Breast epithelium (tissue), 4 donors: ENCODE measurements around the gene IST1. TPM values are rescaled to one million over a fixed set of nuclear protein-coding genes. Genes with fewer than 3 reads are reported as not detected.
"Not testable (repeated sequence)": the region's sequence is repeated elsewhere in the genome, so short reads cannot be mapped to it uniquely, and the experiment has no call there.

Experiments used
- DNase-seq, 2 donors: peaks; one replicate each; pipeline ENCODE4 v3.0.0-alpha.2; 2019; ENCODE audit warnings: low spot score in 2 of 2
- H3K27ac ChIP-seq, 2 donors: fragments of 200-600 bp; sonication (generic) in 1 of 2; one replicate each; pipeline ENCODE4 v1.5.1; 2016 to 2019; ENCODE audit warnings: mild to moderate bottlenecking in 1 of 2
- H3K27me3 ChIP-seq, 2 donors: fragments of 200-600 bp; sonication (generic) in 1 of 2; one replicate each; pipeline versions ENCODE4 v1.5.1 to v1.6.0; 2017 to 2019; ENCODE audit warnings: control low read depth in 1 of 2, mild to moderate bottlenecking in 1 of 2
- H3K36me3 ChIP-seq: fragments of 200-600 bp; one replicate; pipeline ENCODE4 v1.5.1; 2019
- H3K4me1 ChIP-seq, 2 donors: fragments of 200-600 bp; sonication (generic); one replicate each; pipeline ENCODE4 v1.5.1; 2016 to 2019; ENCODE audit warnings: control low read depth in 1 of 2
- H3K4me3 ChIP-seq, 3 donors: fragments of 200-600 bp; sonication (generic); 1 replicate in 2 of 3; 2 replicates in 1 of 3; pipeline ENCODE4 v1.5.1; 2016 to 2019; ENCODE audit warnings: mild to moderate bottlenecking in 3 of 3, moderate library complexity in 2 of 3
- H3K9me3 ChIP-seq, 2 donors: fragments of 200-600 bp; sonication (generic) in 1 of 2; one replicate each; pipeline ENCODE4 v1.5.1; 2016 to 2019; ENCODE audit warnings: control low read depth in 1 of 2
- POLR2A ChIP-seq: fragments of 450-650 bp; IDR thresholded peaks from one replicate; pipeline ENCODE4 v1.6.1; 2016; ENCODE audit warnings: antibody characterized with exemption, mild to moderate bottlenecking, moderate library complexity
- POLR2AphosphoS5 ChIP-seq, 3 donors: sonication (generic); formaldehyde crosslinking; IDR thresholded peaks; one replicate each; pipeline ENCODE4 v1.6.1; 2017; ENCODE audit warnings: antibody characterized with exemption in 3 of 3
- intact Hi-C: fragments of 100-400 bp; cut with DNase I; formaldehyde crosslinking; loops from one replicate; pipeline ENCODE4 v1.15.1; 2023; ENCODE audit warnings: low total_unique reads
- total RNA-seq, 3 donors: library from RNA; depleted of rRNA; stranded (reverse); fragments of >200 nt; gene quantifications; one replicate each; pipeline ENCODE4 v1.1.0, GENCODE V29; 2016
- TF ChIP-seq, protein P1 (sequence below), 3 donors: fragments of 450-650 bp; IDR thresholded peaks; one replicate each; pipeline ENCODE4 v1.5.1; 2016 to 2017; ENCODE audit warnings: antibody characterized with exemption in 3 of 3, mild to moderate bottlenecking in 3 of 3, moderate library complexity in 3 of 3

The IST1 gene
- total RNA-seq, 3 donors from 2014 or later = 217 to 303 (median 253) TPM

- H3K36me3 ChIP-seq = no peaks in the 10 kb centered on the region
- no peak overlapping the region for H3K4me3 ChIP-seq
- no peaks in the 10 kb centered on the region for H3K27me3 ChIP-seq
- no peaks in the 10 kb centered on the region for H3K9me3 ChIP-seq
- TF ChIP-seq POLR2A (no peak), POLR2AphosphoS5 (IDR thresholded peaks at IDR 0.05) (no peak)
- TF ChIP-seq, protein P1, sequence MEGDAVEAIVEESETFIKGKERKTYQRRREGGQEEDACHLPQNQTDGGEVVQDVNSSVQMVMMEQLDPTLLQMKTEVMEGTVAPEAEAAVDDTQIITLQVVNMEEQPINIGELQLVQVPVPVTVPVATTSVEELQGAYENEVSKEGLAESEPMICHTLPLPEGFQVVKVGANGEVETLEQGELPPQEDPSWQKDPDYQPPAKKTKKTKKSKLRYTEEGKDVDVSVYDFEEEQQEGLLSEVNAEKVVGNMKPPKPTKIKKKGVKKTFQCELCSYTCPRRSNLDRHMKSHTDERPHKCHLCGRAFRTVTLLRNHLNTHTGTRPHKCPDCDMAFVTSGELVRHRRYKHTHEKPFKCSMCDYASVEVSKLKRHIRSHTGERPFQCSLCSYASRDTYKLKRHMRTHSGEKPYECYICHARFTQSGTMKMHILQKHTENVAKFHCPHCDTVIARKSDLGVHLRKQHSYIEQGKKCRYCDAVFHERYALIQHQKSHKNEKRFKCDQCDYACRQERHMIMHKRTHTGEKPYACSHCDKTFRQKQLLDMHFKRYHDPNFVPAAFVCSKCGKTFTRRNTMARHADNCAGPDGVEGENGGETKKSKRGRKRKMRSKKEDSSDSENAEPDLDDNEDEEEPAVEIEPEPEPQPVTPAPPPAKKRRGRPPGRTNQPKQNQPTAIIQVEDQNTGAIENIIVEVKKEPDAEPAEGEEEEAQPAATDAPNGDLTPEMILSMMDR (IDR thresholded peaks at IDR 0.05) = no peak
- peaks cover 0 to 5% of the 10 kb centered on the region in 2 donors for H3K4me1 ChIP-seq
- intact Hi-C loops = no loop called here
- no peak overlapping the region for H3K27ac ChIP-seq
- DNase-seq = no peak
These were observed 39.2 kb upstream of the IST1 start for GRCh38 chr16:71855937-71856662.

- TF ChIP-seq, protein P1 (IDR thresholded peaks at IDR 0.05) = no peak
- TF ChIP-seq POLR2AphosphoS5 (IDR thresholded peaks at IDR 0.05) (no peak), POLR2A (no peak)
- Histone ChIP-seq H3K27me3 (no peaks in the 10 kb centered on the region), H3K4me1 (peaks cover 0 to 5% of the 10 kb centered on the region in 2 donors), H3K4me3 (no peak overlapping the region), H3K9me3 (no peaks in the 10 kb centered on the region), H3K27ac (no peak overlapping the region), H3K36me3 (no peaks in the 10 kb centered on the region)
- intact Hi-C loops = no loop called here
- DNase-seq = no peak
These were observed 35.4 kb upstream of the IST1 start for GRCh38 chr16:71859762-71860521.

DNA sequence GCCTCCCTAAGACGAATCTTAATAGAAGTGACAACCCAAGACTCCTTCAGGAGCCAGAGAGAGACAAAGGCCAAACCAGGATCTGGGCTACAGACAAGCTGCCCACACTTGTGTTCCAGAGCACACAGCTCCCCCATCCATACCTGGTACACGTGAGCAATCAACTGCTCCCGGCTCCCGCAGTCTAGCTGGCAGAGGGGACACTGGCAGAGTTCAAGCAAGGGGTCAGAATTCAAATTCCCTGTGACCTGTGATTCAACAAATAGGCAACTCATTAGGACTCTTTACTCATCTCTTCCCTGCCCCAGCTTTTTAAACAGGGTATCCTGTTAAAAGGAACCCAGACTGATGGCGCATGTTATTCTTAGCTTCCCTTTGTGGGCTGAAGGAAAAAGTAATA is 31.3 kb upstream of the IST1 start:
- Histone ChIP-seq H3K9me3 (no peaks in the 10 kb centered on the region), H3K36me3 (no peaks in the 10 kb centered on the region), H3K4me3 (no peak overlapping the region), H3K27me3 (no peaks in the 10 kb centered on the region), H3K4me1 (peaks cover 0 to 2% of the 10 kb centered on the region in 2 donors), H3K27ac (no peak overlapping the region)
- TF ChIP-seq POLR2AphosphoS5 (IDR thresholded peaks at IDR 0.05) (no peak), POLR2A (no peak)
- TF ChIP-seq, protein P1 (IDR thresholded peaks at IDR 0.05) = no peak
- intact Hi-C loops = no loop called here
- no peak for DNase-seq

- TF ChIP-seq, protein P1 (IDR thresholded peaks at IDR 0.05) = no peak
- TF ChIP-seq POLR2A (no peak), POLR2AphosphoS5 (IDR thresholded peaks at IDR 0.05) (no peak)
- no peak overlapping the region for H3K27ac ChIP-seq
- H3K27me3 ChIP-seq = no peaks in the 10 kb centered on the region
- H3K4me3 ChIP-seq = no peak overlapping the region
- no peaks in the 10 kb centered on the region for H3K9me3 ChIP-seq
- no peak for DNase-seq
- H3K4me1 ChIP-seq = no peaks in the 10 kb centered on the region
- no peaks in the 10 kb centered on the region for H3K36me3 ChIP-seq
- intact Hi-C loops = no loop called here
These were observed 30.0 kb upstream of the IST1 start for GRCh38 chr16:71865173-71865863.

- H3K27ac ChIP-seq, H3K4me1 ChIP-seq, H3K36me3 ChIP-seq, H3K27me3 ChIP-seq, H3K9me3 ChIP-seq, intact Hi-C loops, H3K4me3 ChIP-seq, DNase-seq: not testable (repeated sequence)
These were observed 28.2 kb upstream of the IST1 start for GRCh38 chr16:71867175-71867574.
